GM19467 (cell line): ENCODE measurements around the gene GPATCH4.
"Not testable (repeated sequence)": the region's sequence is repeated elsewhere in the genome, so short reads cannot be mapped to it uniquely, and the experiment has no call there.

Experiments
- ATAC-seq: cut with Tn5 transposase; IDR thresholded peaks from one replicate; pipeline ENCODE4 v1.9.1; 2021; ENCODE audit warnings: mild to moderate bottlenecking, moderate library complexity; ENCODE audit not compliant: unreplicated experiment

Gene GPATCH4

GRCh38 chr1:156581661-156582387 lies 19.5 kb downstream of the GPATCH4 start:
- ATAC-seq: no peak

DNA sequence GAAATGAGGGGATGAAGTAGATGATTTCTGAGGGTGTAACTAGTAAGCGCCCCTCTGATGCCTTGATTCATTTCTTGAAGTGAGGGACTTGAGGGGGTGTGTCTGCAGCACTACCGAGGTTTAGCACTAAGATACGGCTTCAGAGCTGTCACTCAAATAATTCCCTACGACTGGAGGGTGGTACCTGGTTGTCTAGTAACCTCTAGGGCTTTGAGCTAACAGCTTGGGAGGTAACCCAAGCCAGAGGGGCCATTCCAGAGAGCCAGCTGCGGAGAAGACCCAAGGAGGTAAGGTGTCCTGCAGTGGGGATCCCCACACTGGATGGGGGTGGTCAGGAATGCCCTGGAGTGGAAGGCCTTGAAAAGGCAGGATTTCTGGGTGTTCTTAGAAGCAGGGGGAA lies 21.8 kb downstream of the GPATCH4 start, which contains the start of gene TTC24:
TSS of gene TTC24 (plus strand) at position 252 of the 400 bp plus-strand sequence. CDS start 1,642 bp downstream, outside the sequence.
- no peak for ATAC-seq

GRCh38 chr1:156578055-156578454 lies 23.2 kb downstream of the GPATCH4 start:
- no peak for ATAC-seq

DNA sequence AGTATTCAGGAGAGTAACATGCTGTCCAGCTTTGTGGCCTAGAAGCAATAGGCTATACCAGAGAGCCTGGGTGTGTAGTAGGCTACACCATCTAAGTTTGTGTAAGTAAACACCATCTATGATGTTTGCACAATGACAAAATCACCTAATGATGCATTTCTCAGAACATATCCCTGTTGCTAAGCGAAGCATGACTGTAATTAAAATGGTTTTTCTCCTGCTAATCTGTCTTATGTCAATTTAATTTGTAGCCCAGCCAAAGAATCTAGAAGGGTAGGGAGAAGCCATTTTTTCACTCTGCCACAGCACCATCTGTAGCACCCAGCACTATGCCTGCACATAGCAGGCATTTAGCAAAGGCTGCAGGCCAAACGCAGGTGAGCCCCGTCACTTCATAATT lies 23.7 kb downstream of the GPATCH4 start:
- no peak for ATAC-seq

DNA sequence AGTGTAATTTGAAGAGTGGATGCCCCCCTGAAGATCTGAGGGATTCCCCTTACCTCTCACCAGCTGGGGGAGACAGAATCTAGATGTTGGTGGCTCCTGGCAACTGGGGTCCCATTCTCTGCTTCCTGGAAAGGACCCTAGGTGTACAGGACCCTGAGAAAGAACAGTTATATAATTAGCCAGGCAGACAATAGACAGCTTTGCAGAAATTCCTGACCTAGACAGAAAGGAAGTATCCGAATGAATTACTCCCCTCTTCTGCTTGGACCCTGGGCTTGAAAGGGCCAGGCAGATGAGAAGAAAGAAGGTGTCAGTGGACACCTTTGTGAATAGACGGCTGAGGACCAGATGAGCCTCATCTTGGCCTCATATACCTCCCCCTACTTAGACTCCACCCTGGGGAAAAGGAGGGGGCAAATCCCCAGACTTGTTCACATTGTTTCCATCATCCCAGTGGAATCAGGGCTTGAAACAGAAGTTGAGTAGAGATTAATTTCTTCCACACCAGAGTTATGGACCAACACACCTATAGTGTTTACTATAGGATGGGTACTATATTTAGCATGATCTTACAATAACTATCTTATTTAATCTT lies 27.1 kb downstream of the GPATCH4 start:
- ATAC-seq: no peak

DNA sequence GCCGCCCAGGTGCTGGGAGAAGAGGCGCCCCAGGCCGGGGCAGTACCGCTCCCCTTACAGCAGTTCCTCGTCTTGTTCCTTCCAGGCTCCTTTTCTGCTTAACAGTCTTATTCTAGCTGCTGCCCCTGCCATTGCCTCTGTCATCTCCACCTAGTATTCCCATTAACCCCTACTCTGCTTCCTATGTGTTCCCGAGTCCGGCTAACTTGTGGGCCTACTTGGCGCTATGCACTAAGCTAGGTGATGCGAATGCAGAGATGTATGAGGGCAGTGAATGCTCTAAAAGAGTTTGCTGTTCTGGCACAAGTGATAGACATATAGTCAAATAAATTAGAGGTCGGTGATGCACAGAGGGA lies 28.6 kb downstream of the GPATCH4 start:
- ATAC-seq: no peak

- peak; percentile 67 for ATAC-seq
Observed at GRCh38 chr1:156571919-156572662, 29.2 kb downstream of the GPATCH4 start, which contains the start of gene IQGAP3. Gene IQGAP3, minus strand, starts transcription at chr1:156572565. Its CDS starts 36 bp downstream, at chr1:156572529.

GRCh38 chr1:156571261-156571852 lies 29.9 kb downstream of the GPATCH4 start:
- no peak for ATAC-seq

DNA sequence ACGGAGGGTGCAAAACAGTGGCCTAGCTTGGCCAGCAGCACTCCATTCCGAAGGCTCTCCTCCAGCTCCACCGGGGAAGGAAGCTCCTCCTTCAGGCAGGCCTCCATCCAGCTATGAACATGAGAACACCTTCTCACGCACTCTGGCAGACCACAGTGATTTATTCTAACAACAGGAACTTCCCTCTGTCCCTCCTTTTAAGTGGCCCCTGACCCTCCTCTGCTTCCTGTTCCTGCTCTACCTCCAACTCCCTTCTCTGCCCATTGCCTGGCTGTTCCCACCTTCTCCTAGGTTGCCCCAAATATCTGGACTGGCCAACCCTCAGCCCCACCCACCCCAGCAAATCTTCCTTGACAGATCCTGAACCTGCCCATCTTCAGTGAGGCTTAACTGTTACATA lies 34.8 kb downstream of the GPATCH4 start:
- no peak for ATAC-seq

GRCh38 chr1:156565519-156565918 lies 35.8 kb downstream of the GPATCH4 start:
- ATAC-seq: no peak

DNA sequence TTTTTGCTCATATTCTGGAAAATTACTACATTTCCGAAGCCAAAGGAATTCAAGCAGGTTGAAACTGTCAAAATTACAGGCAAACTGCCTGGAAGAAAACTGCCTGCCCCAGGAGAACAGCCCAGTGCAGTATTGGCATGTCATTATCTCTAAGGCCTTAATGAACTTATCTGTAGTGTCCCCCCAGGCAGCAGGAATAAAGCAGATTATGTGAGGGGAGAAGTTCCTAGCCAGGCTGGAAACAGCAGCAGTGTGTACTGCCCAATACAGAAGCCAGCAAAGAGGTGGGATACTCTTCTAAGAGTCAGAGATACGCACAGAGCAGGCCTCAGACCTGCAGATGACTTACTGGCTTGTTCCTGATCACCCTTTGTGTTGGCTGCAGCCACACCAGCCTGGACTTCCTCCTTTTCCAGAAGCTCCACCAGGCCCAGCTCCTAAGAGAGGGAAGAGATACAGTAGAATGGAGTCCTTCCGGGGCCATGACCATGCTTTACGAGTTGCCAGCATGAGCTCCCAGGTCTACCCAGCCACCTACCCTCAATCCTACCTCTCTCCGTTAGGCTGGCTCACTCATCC lies 40.6 kb downstream of the GPATCH4 start:
- no peak for ATAC-seq

- ATAC-seq: no peak
Observed at GRCh38 chr1:156559797-156560385, 41.4 kb downstream of the GPATCH4 start.

DNA sequence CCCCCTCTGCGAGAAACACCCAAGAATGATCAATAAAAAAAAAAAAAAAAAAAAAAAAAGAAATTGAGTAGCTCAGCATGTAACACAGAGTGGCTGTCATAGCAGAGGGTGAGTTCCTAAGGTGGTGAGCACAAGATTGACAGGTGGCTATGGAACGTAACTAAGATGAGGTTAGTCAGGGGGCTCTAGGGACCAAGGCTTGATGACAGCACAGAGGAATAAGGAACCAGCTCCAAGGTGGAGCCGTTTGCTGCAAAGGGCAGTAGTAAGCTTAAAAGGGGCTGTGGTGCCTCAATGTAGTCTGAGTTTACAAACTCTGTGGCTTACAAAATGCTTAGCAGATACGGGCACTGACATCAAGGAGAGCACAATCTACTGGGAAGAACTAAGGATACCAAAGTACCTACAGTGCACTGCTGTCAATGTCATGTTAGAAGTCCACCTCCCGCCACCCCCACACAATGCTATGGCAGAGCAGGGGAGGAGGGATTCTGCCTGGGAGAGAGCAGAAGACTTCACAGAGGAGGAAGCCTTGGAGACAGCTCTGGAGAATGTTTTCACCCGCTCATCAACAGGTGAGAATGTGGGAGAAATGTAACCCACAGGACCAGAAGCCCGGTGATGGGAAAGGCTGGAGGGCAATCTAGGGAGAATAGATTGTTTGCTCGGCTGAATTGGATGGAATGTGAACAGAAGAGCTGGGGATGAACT lies 42.0 kb downstream of the GPATCH4 start:
- no peak for ATAC-seq

GRCh38 chr1:156556354-156556753 lies 44.9 kb downstream of the GPATCH4 start:
- ATAC-seq: no peak

GRCh38 chr1:156555715-156556114 lies 45.6 kb downstream of the GPATCH4 start:
- ATAC-seq: no peak

DNA sequence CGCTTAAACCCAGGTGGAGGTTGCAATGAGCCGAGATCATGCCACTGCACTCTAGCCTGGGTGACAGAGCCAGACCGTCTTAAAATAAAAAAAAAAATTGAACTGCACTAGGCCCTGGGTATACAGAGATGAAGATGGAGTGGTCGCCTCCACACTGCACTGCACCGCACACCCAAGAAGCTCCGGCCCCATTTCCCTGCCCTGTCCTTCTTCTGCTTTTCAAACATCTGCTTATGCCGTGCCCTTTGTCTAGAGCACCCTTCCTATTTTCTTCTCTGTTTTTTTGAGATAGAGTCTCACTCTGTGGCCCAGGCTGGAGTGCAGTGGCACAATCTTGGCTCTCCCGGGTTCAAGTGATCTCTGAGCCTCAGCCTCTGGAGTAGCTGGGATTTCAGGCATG lies 46.3 kb downstream of the GPATCH4 start:
- no peak for ATAC-seq

DNA sequence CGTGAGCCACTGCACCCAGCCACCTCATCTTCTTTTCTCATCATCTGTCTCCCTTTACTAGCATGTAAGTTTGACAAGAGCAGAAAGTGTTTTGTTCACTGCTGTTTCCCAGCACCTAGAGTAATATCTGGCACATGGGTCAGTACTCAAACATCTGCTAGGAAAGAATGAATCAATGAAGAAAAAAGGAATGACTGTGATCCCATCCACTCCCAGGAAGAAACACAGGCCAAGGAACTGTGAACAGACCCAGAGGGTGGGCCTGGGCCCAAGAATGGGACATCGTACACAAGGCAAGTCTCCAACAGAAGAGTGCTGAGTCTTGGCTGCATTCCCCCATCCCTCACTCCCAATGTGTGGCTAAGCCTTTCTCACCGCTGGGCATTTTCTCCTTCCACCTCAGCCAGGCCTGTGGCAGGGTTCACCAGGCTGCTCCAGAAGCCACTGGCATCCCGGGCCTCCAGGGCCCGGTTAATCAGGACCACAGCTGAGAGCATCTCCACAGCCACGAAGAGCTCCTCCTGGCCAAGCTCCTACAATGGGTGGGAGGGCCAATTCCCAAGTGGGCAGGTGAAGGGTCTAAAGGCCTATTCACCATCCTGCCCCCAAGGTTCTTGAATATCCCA lies 47.3 kb downstream of the GPATCH4 start:
- no peak for ATAC-seq

DNA sequence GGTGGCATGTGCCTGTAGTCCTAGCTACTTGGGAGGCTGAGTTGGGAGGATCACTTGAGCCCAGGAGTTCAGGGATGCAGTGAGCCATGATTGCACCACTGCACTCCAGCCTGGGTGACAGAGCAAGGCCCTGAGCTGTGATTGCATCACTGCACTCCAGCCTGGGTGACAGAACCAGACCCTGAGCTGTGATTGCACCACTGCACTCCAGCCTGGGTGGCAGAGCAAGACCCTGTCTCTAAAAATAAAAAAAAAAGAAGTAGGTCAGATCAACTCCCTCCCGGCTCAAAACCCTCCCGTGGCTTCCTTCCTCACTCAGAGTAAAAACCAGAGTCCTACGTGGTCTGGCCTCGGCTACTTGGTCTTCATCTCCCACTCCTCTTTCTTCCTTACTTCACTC lies 48.3 kb downstream of the GPATCH4 start:
- not testable (repeated sequence) for ATAC-seq

- ATAC-seq: no peak
Observed at GRCh38 chr1:156552518-156552917, 48.8 kb downstream of the GPATCH4 start.

DNA sequence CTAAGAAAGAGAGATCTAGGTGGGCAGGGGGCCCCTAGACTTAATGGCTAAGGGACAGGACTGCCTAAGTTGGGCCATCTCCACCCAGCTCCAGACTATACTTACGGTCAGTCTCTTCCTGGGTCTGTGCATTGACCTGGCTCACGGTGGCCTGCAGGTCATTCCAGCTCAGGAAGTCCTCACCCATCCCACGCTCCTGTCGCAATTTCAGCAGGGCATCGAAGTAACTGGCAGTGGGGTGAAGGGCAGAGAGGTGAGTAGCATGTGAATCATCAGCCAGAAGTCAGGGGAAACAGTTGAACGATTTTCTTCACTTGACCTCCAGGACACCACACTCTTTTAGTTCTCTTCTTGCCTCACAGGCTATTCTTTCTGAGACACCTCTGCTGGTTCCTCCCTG lies 49.4 kb downstream of the GPATCH4 start:
- no peak for ATAC-seq
